ENCODE data around the gene MCC.
A peak's percentile ranks its signal among the peaks of the same experiment; 100 is the strongest.

Gene MCC

GRCh38 chr5:113145757-113146387 is 342.4 kb downstream of the MCC start:
- H3K4me3 ChIP-seq (ENCODE audit: low read length) = no peak overlapping the region
- no peak for TF ChIP-seq CTCF (conservative IDR thresholded peaks at IDR 0.05; ENCODE audit: low read depth, low read length)
- DNase-seq (ENCODE audit: low read depth) = no peak

- H3K4me3 ChIP-seq (ENCODE audit: low read length) = no peak overlapping the region
- no peak for TF ChIP-seq CTCF (conservative IDR thresholded peaks at IDR 0.05; ENCODE audit: low read depth, low read length)
- DNase-seq (ENCODE audit: low read depth) = no peak
These were observed 346.1 kb downstream of the MCC start for GRCh38 chr5:113142186-113142585.

GRCh38 chr5:113140837-113141671 is 347.2 kb downstream of the MCC start:
- DNase-seq (ENCODE audit: low read depth) = peak; percentile 89

GRCh38 chr5:113133211-113133975 is 354.9 kb downstream of the MCC start:
- no peak for TF ChIP-seq CTCF (conservative IDR thresholded peaks at IDR 0.05; ENCODE audit: low read depth, low read length)
- DNase-seq (ENCODE audit: low read depth) = no peak
- H3K4me3 ChIP-seq (ENCODE audit: low read length) = no peak overlapping the region

More at GRCh38 chr5:113140837-113141671, 347.2 kb downstream of the MCC start:
- no peak for TF ChIP-seq CTCF (conservative IDR thresholded peaks at IDR 0.05; ENCODE audit: low read depth, low read length)
- peak overlapping the region; percentile 9 for H3K4me3 ChIP-seq (ENCODE audit: low read length)

- TF ChIP-seq CTCF (conservative IDR thresholded peaks at IDR 0.05; ENCODE audit: low read depth, low read length) = no peak
- no peak overlapping the region for H3K4me3 ChIP-seq (ENCODE audit: low read length)
- DNase-seq (ENCODE audit: low read depth) = no peak
These were observed 355.7 kb downstream of the MCC start for GRCh38 chr5:113132564-113132963.

- TF ChIP-seq CTCF (conservative IDR thresholded peaks at IDR 0.05; ENCODE audit: low read depth, low read length) = no peak
- no peak overlapping the region for H3K4me3 ChIP-seq (ENCODE audit: low read length)
- DNase-seq (ENCODE audit: low read depth) = no peak
These were observed 359.5 kb downstream of the MCC start for GRCh38 chr5:113128641-113129330.
